ENCODE measurements around the gene PRSS33.

PRSS33 gene

GRCh38 chr16:2804728-2805127, 17.4 kb upstream of the PRSS33 start:
- no peaks in the 10 kb centered on the region for H3K36me3 ChIP-seq
- H3K9me3 ChIP-seq, result no peaks in the 10 kb centered on the region
- peaks cover 6% of the 10 kb centered on the region for H3K27me3 ChIP-seq
- H3K4me1 ChIP-seq, result no peaks in the 10 kb centered on the region
- no peak for DNase-seq
- H3K4me3 ChIP-seq (ENCODE audit: low read depth, low read length), result no peak overlapping the region
- no peak for TF ChIP-seq CTCF (IDR thresholded peaks at IDR 0.05; ENCODE audit: low read depth, low read length)

DNA sequence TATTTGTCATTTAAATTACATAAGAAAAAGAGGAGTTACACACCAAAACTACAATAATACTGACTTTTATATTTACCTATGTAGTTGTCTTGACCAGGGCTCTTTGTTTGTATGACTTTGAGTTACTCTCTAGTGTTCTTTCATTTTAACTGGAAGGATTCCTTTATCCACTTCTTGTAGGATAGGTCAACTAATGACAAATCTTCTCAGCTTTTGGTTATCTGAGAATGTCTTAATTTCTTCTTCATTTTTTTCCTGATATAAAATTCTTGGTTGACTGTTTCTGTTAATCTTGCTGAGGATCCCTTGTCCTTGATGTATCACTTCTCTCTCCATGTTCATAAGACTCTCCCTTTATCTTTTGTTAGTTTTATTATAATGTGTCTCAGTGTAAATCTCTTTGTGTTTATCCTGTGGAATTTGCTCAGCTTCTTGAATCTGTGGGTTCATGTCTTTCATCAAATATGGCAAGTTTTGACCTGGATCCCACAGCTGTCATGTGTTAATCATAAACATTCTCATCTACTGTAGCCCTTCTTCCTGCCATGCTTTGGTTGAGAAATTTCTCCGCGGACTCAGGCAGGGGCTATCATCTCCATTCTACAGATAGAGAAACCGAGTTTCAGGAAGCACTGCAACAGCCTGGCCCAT, 16.3 kb upstream of the PRSS33 start:
- TF ChIP-seq CTCF (IDR thresholded peaks at IDR 0.05; ENCODE audit: low read depth, low read length), result no peak
- Histone ChIP-seq H3K27me3 (peaks cover under 1% of the 10 kb centered on the region; the same call in 1 of the 2 replicates), H3K9me3 (no peaks in the 10 kb centered on the region), H3K4me3 (ENCODE audit: low read depth, low read length) (no peak overlapping the region), H3K4me1 (no peaks in the 10 kb centered on the region), H3K36me3 (no peaks in the 10 kb centered on the region)
- DNase-seq, result no peak

- DNase-seq, result no peak
- H3K4me1 ChIP-seq, result no peaks in the 10 kb centered on the region
- H3K9me3 ChIP-seq, result no peaks in the 10 kb centered on the region
- no peaks in the 10 kb centered on the region for H3K36me3 ChIP-seq
- H3K4me3 ChIP-seq (ENCODE audit: low read depth, low read length), result no peak overlapping the region
- no peaks in the 10 kb centered on the region for H3K27me3 ChIP-seq
- TF ChIP-seq CTCF (IDR thresholded peaks at IDR 0.05; ENCODE audit: low read depth, low read length), result no peak
Measured at GRCh38 chr16:2799859-2800226, 12.5 kb upstream of the PRSS33 start.

- H3K27me3 ChIP-seq, result no peaks in the 10 kb centered on the region
- TF ChIP-seq CTCF (IDR thresholded peaks at IDR 0.05; ENCODE audit: low read depth, low read length), result no peak
Measured at GRCh38 chr16:2799205-2799858, 12.0 kb upstream of the PRSS33 start.

DNA sequence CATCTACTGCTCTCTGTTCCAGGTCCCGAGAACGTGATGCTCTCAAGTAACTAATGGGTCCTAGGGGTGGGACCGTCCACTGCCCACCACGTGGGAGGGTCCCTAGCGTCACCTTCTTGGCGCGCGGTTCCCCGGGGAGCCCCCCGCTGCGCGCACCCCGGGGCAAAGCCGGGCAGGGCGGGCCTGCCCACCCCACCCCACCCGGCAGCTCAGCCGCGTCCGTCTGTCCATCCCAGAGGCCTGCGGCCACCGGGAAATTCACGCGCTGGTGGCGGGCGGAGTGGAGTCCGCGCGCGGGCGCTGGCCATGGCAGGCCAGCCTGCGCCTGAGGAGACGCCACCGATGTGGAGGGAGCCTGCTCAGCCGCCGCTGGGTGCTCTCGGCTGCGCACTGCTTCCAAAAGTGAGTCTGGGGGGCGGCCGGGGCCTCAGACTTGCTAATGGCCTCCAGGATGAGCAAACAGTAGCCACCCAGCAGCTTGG, 11.4 kb upstream of the PRSS33 start:
- no peaks in the 10 kb centered on the region for H3K27me3 ChIP-seq
- H3K36me3 ChIP-seq, result no peaks in the 10 kb centered on the region
- no peak for DNase-seq
- H3K4me1 ChIP-seq, result no peaks in the 10 kb centered on the region
- no peak overlapping the region for H3K4me3 ChIP-seq (ENCODE audit: low read depth, low read length)
- no peaks in the 10 kb centered on the region; the same call in 1 of the 2 replicates for H3K9me3 ChIP-seq
- no peak for TF ChIP-seq CTCF (IDR thresholded peaks at IDR 0.05; ENCODE audit: low read depth, low read length)

More at GRCh38 chr16:2799205-2799858, 12.0 kb upstream of the PRSS33 start:
- H3K36me3 ChIP-seq, result no peaks in the 10 kb centered on the region
- no peaks in the 10 kb centered on the region for H3K4me1 ChIP-seq
- no peak overlapping the region for H3K4me3 ChIP-seq (ENCODE audit: low read depth, low read length)
- DNase-seq, result no peak
- H3K9me3 ChIP-seq, result no peaks in the 10 kb centered on the region; the same call in 1 of the 2 replicates
